K562 (cell line): ENCODE measurements around the gene ZNF12. TPM values are rescaled to one million over a fixed set of nuclear protein-coding genes. Genes with fewer than 3 reads are reported as not detected.

ENCODE experiments used
- AFF1 ChIP-seq, 2 experiments: fragments of 450-650 bp; IDR thresholded peaks; 2 replicates each; pipeline ENCODE4 v1.6.1; 2018; ENCODE audit warnings: mild to moderate bottlenecking in 2 of 2, low read depth in 1 of 2; ENCODE audit not compliant: partially characterized antibody in 2 of 2
- FOXA3 ChIP-seq, 2 experiments: fragments of 450-650 bp in 1 of 2; sonication (generic) in 1 of 2; formaldehyde crosslinking; IDR thresholded peaks in 1 of 2; conservative IDR thresholded peaks in 1 of 2; 2 replicates each; pipeline versions ENCODE4 v1.4.0 to v1.8.0; 2020 to 2022; ENCODE audit warnings: mild to moderate bottlenecking in 2 of 2, missing genetic modification reagents in 1 of 2
- GABPB1 ChIP-seq: sonication (generic); formaldehyde crosslinking; IDR thresholded peaks from 2 replicates; pipeline ENCODE4 v1.8.0; 2022; ENCODE audit warnings: mild to moderate bottlenecking, missing genetic modification reagents
- NR2C1 ChIP-seq, 2 experiments: fragments of 450-650 bp; IDR thresholded peaks; 2 replicates each; pipeline ENCODE4 v1.6.1; 2017; ENCODE audit warnings: mild to moderate bottlenecking in 2 of 2, antibody characterized with exemption in 1 of 2, inconsistent platforms in 1 of 2, missing compliant biosample characterization in 1 of 2, missing genetic modification characterization in 1 of 2
- SUPT5H ChIP-seq: fragments of 450-650 bp; IDR thresholded peaks from 2 replicates; pipeline ENCODE4 v1.6.1; 2016
- ZMIZ1 ChIP-seq, 2 experiments: fragments of 150-350 bp in 1 of 2; IDR thresholded peaks; 2 replicates each; pipeline ENCODE4 v1.6.1; 2012 to 2016; ENCODE audit warnings: low read depth in 2 of 2, low read length in 2 of 2, mild to moderate bottlenecking in 1 of 2, moderate library complexity in 1 of 2
- ZNF384 ChIP-seq: IDR thresholded peaks from 2 replicates; pipeline ENCODE4 v1.6.1; 2012; ENCODE audit warnings: low read depth, low read length, improper control_type of control experiment
- polyA plus RNA-seq, 8 experiments: library from polyadenylated mRNA; depleted of rRNA in 4 of 8; stranded (reverse) in 5 of 8; unstranded in 3 of 8; fragments of >200 nt; fragmentation: Nextera tagmentation in 2 of 8; fragmentation: Illumina TruSeq in 1 of 8; extraction: Ambion mirVana in 2 of 8; extraction: Trizol in 1 of 8; gene quantifications; 2 replicates each; pipeline versions ENCODE4 v1.2.1 to v1.2.3, GENCODE V29; 2011 to 2014; ENCODE audit warnings: inconsistent platforms in 1 of 8, missing spikeins in 1 of 8
- total RNA-seq, 7 experiments: library from RNA; depleted of rRNA in 6 of 7; stranded (reverse); fragments of >200 nt in 6 of 7; fragmentation: Illumina TruSeq in 2 of 7; extraction: Trizol in 2 of 7; gene quantifications; 2 replicates each; pipeline versions ENCODE4 v1.2.1 to v1.2.3, GENCODE V29; 2011 to 2021; ENCODE audit warnings: low replicate concordance in 1 of 7

The ZNF12 gene
- total and polyA plus RNA-seq, 9 of the 15 experiments (the other 6 are each of a cell fraction or from before 2014, with no cell fraction given): 5.8 to 32.3 (median 18.9) TPM

- TF ChIP-seq NR2C1 (IDR thresholded peaks at IDR 0.05) (peak; percentile 75; the same call in 1 of the 2 replicates), NR2C1 (tag; IDR thresholded peaks at IDR 0.05) (peak; percentile 81), ZMIZ1 (IDR thresholded peaks at IDR 0.05; ENCODE audit: low read depth in 2 of 2, low read length in 2 of 2) (no peak), ZNF384 (no peak), AFF1 (IDR thresholded peaks at IDR 0.05; ENCODE audit: low read depth in 1 of 2, partially characterized antibody in 2 of 2) (peak in 1 of 2 experiments; percentile 46), FOXA3 (CRISPR knock-in tag; conservative IDR thresholded peaks at IDR 0.05 in 1 of 2, IDR thresholded peaks at IDR 0.05 in 1 of 2) (0 out of 4 replicates have a peak, but pooled peaks of 1 of the 2 experiments have one; percentile 71), SUPT5H (peak; percentile 77), GABPB1 (peak; percentile 93)
Measured at GRCh38 chr7:6729492-6730342, 23.0 kb upstream of the ZNF12 start (continued).
